ENCODE measurements around the gene MICAL2. TPM values are rescaled to one million over a fixed set of nuclear protein-coding genes. Genes with fewer than 3 reads are reported as not detected.

MICAL2 gene
- total and polyA plus RNA-seq, 2 of the 8 experiments (the other 6 are each of a cell fraction or from before 2014, with no cell fraction given): 1.3 to 4.1 TPM

GRCh38 chr11:12118949-12119348 is 8.6 kb downstream of the MICAL2 start:
- H2BK5ac ChIP-seq (ENCODE audit: low read depth, low read length): no peak overlapping the region
- H4K8ac ChIP-seq (ENCODE audit: extremely low read depth, insufficient read depth, low read length): no peak overlapping the region
- H3K23ac ChIP-seq (ENCODE audit: insufficient read length): no peak overlapping the region
- H2BK15ac ChIP-seq (ENCODE audit: low read length): no peak overlapping the region
- H4K5ac ChIP-seq (ENCODE audit: insufficient read length, low read depth, low read length): no peak overlapping the region
- H2AK5ac ChIP-seq (ENCODE audit: low read depth, low read length): no peak overlapping the region
- 0 out of 7 replicates have a peak, but pooled peaks cover 0 to 3% (median 0%) of the 10 kb centered on the region in 4 experiments for H3K27me3 ChIP-seq (replicated peaks in 1 of 4; ENCODE audit: control insufficient read depth in 3 of 4, extremely low read depth in 1 of 4, insufficient read depth in 3 of 4, low read length in 3 of 4)
- H2AFZ ChIP-seq (ENCODE audit: low read length): 0 out of 2 replicates have a peak overlapping the region, but pooled peaks have one; percentile 38
- no peak overlapping the region for H3K4me2 ChIP-seq (ENCODE audit: insufficient read depth in 1 of 2, low read depth in 2 of 2, low read length in 2 of 2)
- H2BK20ac ChIP-seq (ENCODE audit: low read length): no peak overlapping the region
- no peak overlapping the region for H3K27ac ChIP-seq (ENCODE audit: low read depth, low read length)
- no peak overlapping the region for H3K4me3 ChIP-seq (ENCODE audit: extremely low read depth in 1 of 4, insufficient read depth in 2 of 4, low read depth in 3 of 4, low read length in 4 of 4)
- no peak overlapping the region for H2BK12ac ChIP-seq (ENCODE audit: low read depth, low read length)
- ChIA-PET POLR2A (ENCODE audit: partially characterized antibody) (no interaction called here), CTCF (ENCODE audit: partially characterized antibody) (interaction anchor here (0.6 to 11.9 kb wide), 18 partner anchors 9 to 170 kb away, joined by 3 to 137 read pairs (median 4); partner anchors contain the start of gene MICAL2)
- no peaks in the 10 kb centered on the region for H3K23me2 ChIP-seq (ENCODE audit: low read depth, low read length)
- DNase-seq (ENCODE audit: low read depth in 1 of 2, low spot score in 2 of 2): no peak
- H4K91ac ChIP-seq (replicated peaks; ENCODE audit: insufficient read length, low read length): peak overlapping the region; percentile 15
- no peaks in the 10 kb centered on the region for H3K4me1 ChIP-seq (replicated peaks in 1 of 4; ENCODE audit: control insufficient read depth in 3 of 4, insufficient read depth in 4 of 4, low read length in 3 of 4)
- no peaks in the 10 kb centered on the region for H4K20me1 ChIP-seq (replicated peaks in 1 of 2; ENCODE audit: control insufficient read depth in 1 of 2, insufficient read depth in 2 of 2, low read length in 2 of 2)
- TF ChIP-seq BACH1 (IDR thresholded peaks at IDR 0.05; ENCODE audit: low read length) (no peak), RAD21 (IDR thresholded peaks at IDR 0.05 in 1 of 2, conservative IDR thresholded peaks at IDR 0.05 in 1 of 2; ENCODE audit: low read depth in 2 of 2, low read length in 2 of 2) (0 out of 4 replicates have a peak, but pooled peaks of 1 of the 2 experiments have one; percentile 18), CHD1 (IDR thresholded peaks at IDR 0.05; ENCODE audit: low read depth, low read length) (no peak), TAF7 (optimal IDR thresholded peaks at IDR 0.05; ENCODE audit: borderline replicate concordance, low read depth, low read length) (no peak), NRF1 (IDR thresholded peaks at IDR 0.05; ENCODE audit: low read depth, low read length) (no peak), GTF2F1 (IDR thresholded peaks at IDR 0.05; ENCODE audit: borderline replicate concordance, low read depth, low read length) (no peak), POLR2AphosphoS5 (IDR thresholded peaks at IDR 0.05; ENCODE audit: low read depth, low read length) (no peak)
- no peaks in the 10 kb centered on the region for H3K36me3 ChIP-seq (ENCODE audit: control insufficient read depth in 2 of 4, insufficient read depth in 4 of 4, low read length in 3 of 4)
- no peak overlapping the region for H3K14ac ChIP-seq (ENCODE audit: insufficient read length)
- no peak overlapping the region for H3K4ac ChIP-seq (replicated peaks; ENCODE audit: insufficient read length, low read depth, low read length)
- H3K9me3 ChIP-seq (ENCODE audit: insufficient read depth in 2 of 2, low read depth in 1 of 2, low read length in 1 of 2): no peaks in the 10 kb centered on the region
- FAIRE-seq: no peak
- H3K18ac ChIP-seq (ENCODE audit: extremely low read depth, low read length): no peak overlapping the region; the same call in 1 of the 2 replicates
- H2BK120ac ChIP-seq (replicated peaks; ENCODE audit: low read depth, low read length): no peak overlapping the region
- H3K79me1 ChIP-seq (ENCODE audit: low read depth, low read length): no peaks in the 10 kb centered on the region
- WGBS, 2 experiments (ENCODE audit: extremely low coverage in 1 of 2, insufficient coverage in 1 of 2, insufficient read length in 1 of 2, insufficient replicate concordance in 2 of 2, low coverage in 1 of 2, low lambda C conversion rate in 2 of 2, missing lambda C conversion rate in 1 of 2): 77% methylated on average over 4 of the region's 4 CpGs; no CpG with 5 or more reads in 1 of the 2 experiments
- H3K9ac ChIP-seq (replicated peaks in 1 of 4; ENCODE audit: extremely low read depth in 1 of 4, low read depth in 3 of 4, low read length in 3 of 4): no peak overlapping the region
- no peak overlapping the region for H3K56ac ChIP-seq (replicated peaks; ENCODE audit: insufficient read length, low read depth, low read length)
- no peaks in the 10 kb centered on the region for H3K79me2 ChIP-seq (ENCODE audit: control insufficient read depth in 1 of 2, insufficient read depth in 2 of 2, low read length in 2 of 2)

Data from H1 (cell line).